C4-2B (cell line): ENCODE measurements around the gene FGF18.

ENCODE experiments used
- ZFX ChIP-seq: fragments of 450-650 bp; IDR thresholded peaks from 2 replicates; pipeline ENCODE4 v1.6.1; 2017
- TF ChIP-seq, protein P1 (sequence below): fragments of 450-650 bp; conservative IDR thresholded peaks from 2 replicates; pipeline ENCODE4 v1.5.1; 2017; ENCODE audit warnings: mild to moderate bottlenecking

DNA sequence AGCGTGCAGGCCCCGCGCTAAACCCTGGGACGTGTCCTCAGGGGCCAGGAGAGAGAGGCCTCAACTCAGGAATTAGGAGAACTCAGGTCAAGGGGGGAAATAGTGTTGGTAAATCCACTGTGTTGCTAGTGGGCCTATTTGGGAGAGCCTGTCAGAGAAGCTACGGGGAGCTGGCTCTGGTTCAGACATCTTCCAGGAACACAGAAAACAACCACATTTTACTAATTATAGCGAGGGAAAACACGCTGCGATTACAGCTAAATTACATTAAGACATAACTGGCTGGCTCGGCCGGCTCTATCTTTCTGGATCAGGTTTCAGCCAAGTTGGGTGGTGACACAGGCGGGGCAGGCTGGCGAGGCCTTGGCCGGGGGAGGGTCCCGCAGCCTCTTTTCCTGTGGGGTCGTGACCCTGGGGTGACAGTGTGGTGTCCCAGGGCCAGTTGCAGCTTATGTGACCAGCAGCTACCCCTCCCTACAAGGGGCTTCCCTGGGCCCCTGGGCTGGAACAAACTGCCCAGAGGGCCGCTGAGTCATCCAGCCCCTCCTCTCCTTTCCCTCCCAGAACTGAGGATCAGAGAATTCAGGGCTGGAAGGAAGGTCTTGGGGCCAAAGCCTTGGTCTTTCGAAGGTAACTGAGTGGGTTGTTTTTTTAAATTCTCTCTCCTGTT, 75.1 kb downstream of the FGF18 start:
- TF ChIP-seq, protein P1, sequence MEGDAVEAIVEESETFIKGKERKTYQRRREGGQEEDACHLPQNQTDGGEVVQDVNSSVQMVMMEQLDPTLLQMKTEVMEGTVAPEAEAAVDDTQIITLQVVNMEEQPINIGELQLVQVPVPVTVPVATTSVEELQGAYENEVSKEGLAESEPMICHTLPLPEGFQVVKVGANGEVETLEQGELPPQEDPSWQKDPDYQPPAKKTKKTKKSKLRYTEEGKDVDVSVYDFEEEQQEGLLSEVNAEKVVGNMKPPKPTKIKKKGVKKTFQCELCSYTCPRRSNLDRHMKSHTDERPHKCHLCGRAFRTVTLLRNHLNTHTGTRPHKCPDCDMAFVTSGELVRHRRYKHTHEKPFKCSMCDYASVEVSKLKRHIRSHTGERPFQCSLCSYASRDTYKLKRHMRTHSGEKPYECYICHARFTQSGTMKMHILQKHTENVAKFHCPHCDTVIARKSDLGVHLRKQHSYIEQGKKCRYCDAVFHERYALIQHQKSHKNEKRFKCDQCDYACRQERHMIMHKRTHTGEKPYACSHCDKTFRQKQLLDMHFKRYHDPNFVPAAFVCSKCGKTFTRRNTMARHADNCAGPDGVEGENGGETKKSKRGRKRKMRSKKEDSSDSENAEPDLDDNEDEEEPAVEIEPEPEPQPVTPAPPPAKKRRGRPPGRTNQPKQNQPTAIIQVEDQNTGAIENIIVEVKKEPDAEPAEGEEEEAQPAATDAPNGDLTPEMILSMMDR = no peak
- TF ChIP-seq ZFX = no peak
